Measurements from ENCODE around the gene TMEM145. TPM values are rescaled to one million over a fixed set of nuclear protein-coding genes. Genes with fewer than 3 reads are reported as not detected.
A peak's percentile ranks its signal among the peaks of the same experiment; 100 is the strongest.
"Not testable (repeated sequence)": the region's sequence is repeated elsewhere in the genome, so short reads cannot be mapped to it uniquely, and the experiment has no call there.

TMEM145 gene
- total RNA-seq, 4 donors from 2014 or later = 0.87 TPM; not detected in 3

GRCh38 chr19:42330241-42330711, 17.2 kb downstream of the TMEM145 start:
- in situ Hi-C loops (cut with MboI; ENCODE audit: low sequenced_read_pairs in 4 of 4) = loop anchor here in 1 of 4 donors (25.0 kb wide), 1 partner anchor 218 kb away; no protein-coding TSS in a partner anchor
- H3K27ac ChIP-seq = no peak overlapping the region
- H3K4me3 ChIP-seq = no peak overlapping the region
- no peaks in the 10 kb centered on the region for H3K27me3 ChIP-seq
- ATAC-seq (no peak), DNase-seq (no peak)
- peaks cover 24 to 27% of the 10 kb centered on the region in 2 donors for H3K4me1 ChIP-seq
- intact Hi-C loops (cut with DNase I; ENCODE audit: low total_unique reads) = no loop called here
- no peaks in the 10 kb centered on the region for H3K9me3 ChIP-seq
- TF ChIP-seq POLR2A (IDR thresholded peaks at IDR 0.05) (no peak), CTCF (IDR thresholded peaks at IDR 0.05 in 4 of 5, conservative IDR thresholded peaks at IDR 0.05 in 1 of 5) (no peak)
- H3K36me3 ChIP-seq = peaks cover 0 to 5% of the 10 kb centered on the region in 2 donors

GRCh38 chr19:42331333-42331732, 18.2 kb downstream of the TMEM145 start:
- ATAC-seq; H3K9me3 ChIP-seq; H3K4me3 ChIP-seq; DNase-seq; H3K27me3 ChIP-seq; intact Hi-C loops (cut with DNase I; ENCODE audit: low total_unique reads): not testable (repeated sequence)
- peak overlapping the region in 2 of 4 donors; percentile 61 to 67 for H3K27ac ChIP-seq
- in situ Hi-C loops (cut with MboI; ENCODE audit: low sequenced_read_pairs in 4 of 4) = loop anchor here in 1 of 4 donors (25.0 kb wide), 1 partner anchor 219 kb away; no protein-coding TSS in a partner anchor
- H3K4me1 ChIP-seq = peaks cover 21 to 24% of the 10 kb centered on the region in 2 donors
- peaks cover 0 to 13% of the 10 kb centered on the region in 2 donors for H3K36me3 ChIP-seq

GRCh38 chr19:42332059-42332458, 18.9 kb downstream of the TMEM145 start:
- Histone ChIP-seq H3K27ac (peak overlapping the region in 2 of 4 donors; percentile 61 to 67), H3K4me1 (peaks cover 14 to 17% of the 10 kb centered on the region in 2 donors), H3K36me3 (peaks cover 0 to 20% of the 10 kb centered on the region in 2 donors), H3K27me3 (no peaks in the 10 kb centered on the region), H3K4me3 (no peak overlapping the region), H3K9me3 (no peaks in the 10 kb centered on the region)
- in situ Hi-C loops (cut with MboI; ENCODE audit: low sequenced_read_pairs in 4 of 4) = loop anchor here in 1 of 4 donors (25.0 kb wide), 1 partner anchor 220 kb away; no protein-coding TSS in a partner anchor
- ATAC-seq = peak; percentile 42 to 78
- DNase-seq = peak; percentile 41 to 78
- intact Hi-C loops (cut with DNase I; ENCODE audit: low total_unique reads) = no loop called here
- no peak for TF ChIP-seq CTCF (IDR thresholded peaks at IDR 0.05 in 4 of 5, conservative IDR thresholded peaks at IDR 0.05 in 1 of 5)
- TF ChIP-seq POLR2A (IDR thresholded peaks at IDR 0.05) = no peak

- TF ChIP-seq POLR2A (IDR thresholded peaks at IDR 0.05) = no peak
- no peak for TF ChIP-seq CTCF (IDR thresholded peaks at IDR 0.05 in 4 of 5, conservative IDR thresholded peaks at IDR 0.05 in 1 of 5)
- DNase-seq (no peak), ATAC-seq (no peak)
- in situ Hi-C loops (cut with MboI; ENCODE audit: low sequenced_read_pairs in 4 of 4) = loop anchor here in 1 of 4 donors (25.0 kb wide), 1 partner anchor 221 kb away; no protein-coding TSS in a partner anchor
- Histone ChIP-seq H3K27ac (peak overlapping the region in 1 of 4 donors; percentile 61), H3K4me1 (peaks cover 7% of the 10 kb centered on the region in 2 donors), H3K9me3 (no peaks in the 10 kb centered on the region), H3K4me3 (no peak overlapping the region), H3K36me3 (peaks cover 0 to 23% of the 10 kb centered on the region in 2 donors), H3K27me3 (no peaks in the 10 kb centered on the region)
- intact Hi-C loops (cut with DNase I; ENCODE audit: low total_unique reads) = no loop called here
These were observed 19.9 kb downstream of the TMEM145 start for GRCh38 chr19:42333018-42333417.

- no peaks in the 10 kb centered on the region for H3K9me3 ChIP-seq
- TF ChIP-seq POLR2A (IDR thresholded peaks at IDR 0.05) (no peak), CTCF (IDR thresholded peaks at IDR 0.05 in 4 of 5, conservative IDR thresholded peaks at IDR 0.05 in 1 of 5) (no peak)
- H3K36me3 ChIP-seq = peaks cover 0 to 23% of the 10 kb centered on the region in 2 donors
- no peaks in the 10 kb centered on the region for H3K27me3 ChIP-seq
- intact Hi-C loops (cut with DNase I; ENCODE audit: low total_unique reads) = no loop called here
- no peak overlapping the region for H3K27ac ChIP-seq
- no peak overlapping the region for H3K4me3 ChIP-seq
- peaks cover 3 to 4% of the 10 kb centered on the region in 2 donors for H3K4me1 ChIP-seq
- no peak for DNase-seq
- in situ Hi-C loops (cut with MboI; ENCODE audit: low sequenced_read_pairs in 4 of 4) = loop anchor here in 1 of 4 donors (25.0 kb wide), 1 partner anchor 222 kb away; no protein-coding TSS in a partner anchor
- ATAC-seq = no peak
These were observed 21.0 kb downstream of the TMEM145 start for GRCh38 chr19:42333975-42334696.
